ENCODE measurements around the gene GALNT3.

GALNT3 gene

DNA sequence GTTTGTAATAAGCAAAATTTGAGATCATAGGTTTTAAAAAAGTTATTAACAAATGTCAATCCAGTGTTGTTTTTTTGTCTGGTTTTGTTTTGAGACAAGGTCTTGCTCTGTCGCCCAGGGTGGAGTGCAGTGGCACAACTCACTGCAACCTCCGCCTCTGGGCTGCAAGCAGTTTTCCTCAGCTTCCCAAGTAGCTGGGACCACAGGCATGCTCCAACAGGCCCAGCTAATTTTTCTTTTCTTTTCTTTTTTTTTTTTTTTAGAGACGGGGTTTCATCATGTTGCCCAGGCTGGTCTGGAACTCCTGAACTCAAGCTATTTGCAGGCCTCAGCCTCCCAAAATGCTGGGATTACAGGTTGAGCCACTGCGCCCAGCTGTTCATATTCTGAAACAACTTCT, 31.3 kb downstream of the GALNT3 start:
- DNase-seq (ENCODE audit: low read depth): no peak
- TF ChIP-seq CTCF (IDR thresholded peaks at IDR 0.05; ENCODE audit: insufficient read depth, low read depth, low read length, missing control alignments): no peak
- H3K4me3 ChIP-seq (ENCODE audit: low read depth, low read length): no peak overlapping the region

- no peak overlapping the region for H3K4me3 ChIP-seq (ENCODE audit: low read depth, low read length)
- no peak for DNase-seq (ENCODE audit: low read depth)
- TF ChIP-seq CTCF (IDR thresholded peaks at IDR 0.05; ENCODE audit: insufficient read depth, low read depth, low read length, missing control alignments): no peak
Observed at GRCh38 chr2:165757906-165758675, 36.0 kb downstream of the GALNT3 start.

DNA sequence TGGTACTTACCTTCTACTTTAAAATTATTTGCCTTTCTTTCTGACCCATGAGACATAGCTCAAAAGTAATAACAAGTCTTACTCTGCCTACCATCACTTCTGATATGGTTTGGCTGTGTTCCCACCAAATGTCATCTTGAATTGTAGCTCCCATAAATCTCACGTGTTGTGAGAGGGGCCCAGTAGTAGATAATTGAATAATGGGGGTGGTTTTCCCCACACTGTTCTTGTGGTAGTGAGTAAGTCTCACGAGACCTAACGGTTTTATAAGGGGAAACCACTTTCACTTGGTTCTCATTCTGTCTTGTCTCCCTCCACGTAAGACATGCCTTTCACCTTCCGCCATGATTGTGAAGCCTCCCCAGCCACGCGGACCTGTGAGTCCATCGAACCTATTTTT, 47.5 kb downstream of the GALNT3 start:
- DNase-seq (ENCODE audit: low read depth): no peak
- TF ChIP-seq CTCF (IDR thresholded peaks at IDR 0.05; ENCODE audit: insufficient read depth, low read depth, low read length, missing control alignments): no peak

GRCh38 chr2:165745916-165746315, 48.1 kb downstream of the GALNT3 start:
- no peak for DNase-seq (ENCODE audit: low read depth)
- TF ChIP-seq CTCF (IDR thresholded peaks at IDR 0.05; ENCODE audit: insufficient read depth, low read depth, low read length, missing control alignments): no peak
- H3K4me3 ChIP-seq (ENCODE audit: low read depth, low read length): no peak overlapping the region

More for the DNA sequence above, 47.5 kb downstream of the GALNT3 start:
- H3K4me3 ChIP-seq (ENCODE audit: low read depth, low read length): no peak overlapping the region

DNA sequence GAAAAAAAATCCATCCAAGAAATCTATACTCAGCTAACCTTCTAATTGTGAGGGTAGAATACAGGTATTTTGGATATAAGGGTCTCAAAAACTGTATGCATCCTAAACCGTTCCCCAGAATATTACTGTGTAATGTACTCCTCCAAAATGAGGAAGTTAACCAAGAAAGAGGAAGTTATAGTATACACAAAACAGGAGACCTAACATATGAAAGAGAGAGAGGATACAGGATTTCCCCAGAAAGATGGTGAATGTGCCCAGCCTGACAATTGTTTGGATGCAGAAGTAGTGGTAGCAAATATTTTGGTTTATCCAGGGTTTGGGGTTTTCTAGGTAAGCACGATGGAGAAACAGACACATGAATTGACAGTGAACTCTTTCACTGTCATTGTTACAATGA, 50.6 kb downstream of the GALNT3 start:
- TF ChIP-seq CTCF (IDR thresholded peaks at IDR 0.05; ENCODE audit: insufficient read depth, low read depth, low read length, missing control alignments): no peak
- H3K4me3 ChIP-seq (ENCODE audit: low read depth, low read length): no peak overlapping the region
- DNase-seq (ENCODE audit: low read depth): no peak

- H3K4me3 ChIP-seq (ENCODE audit: low read depth, low read length): no peak overlapping the region
- no peak for TF ChIP-seq CTCF (IDR thresholded peaks at IDR 0.05; ENCODE audit: insufficient read depth, low read depth, low read length, missing control alignments)
- no peak for DNase-seq (ENCODE audit: low read depth)
Observed at GRCh38 chr2:165725421-165725820, 68.6 kb downstream of the GALNT3 start.

GRCh38 chr2:165720511-165720910, 73.5 kb downstream of the GALNT3 start:
- TF ChIP-seq CTCF (IDR thresholded peaks at IDR 0.05; ENCODE audit: insufficient read depth, low read depth, low read length, missing control alignments): no peak
- no peak for DNase-seq (ENCODE audit: low read depth)
- H3K4me3 ChIP-seq (ENCODE audit: low read depth, low read length): no peak overlapping the region
